CD14-positive monocyte (primary cell): Measurements from ENCODE around the gene SPTBN4. TPM values are rescaled to one million over a fixed set of nuclear protein-coding genes. Genes with fewer than 3 reads are reported as not detected.

Experiments
- DNase-seq, 3 donors: peaks; one replicate each; pipeline ENCODE4 v3.0.0-alpha.2; 2011 to 2022
- H2AFZ ChIP-seq: 2 replicates; pipeline ENCODE4 v1.6.0; 2012; ENCODE audit warnings: mild to moderate bottlenecking, low read depth, low read length, inconsistent platforms; ENCODE audit not compliant: insufficient read depth, poor library complexity, severe bottlenecking
- H3K27ac ChIP-seq, 2 donors: 1 replicate in 1 of 2; 2 replicates in 1 of 2; pipeline ENCODE4 v1.5.1; 2012 to 2013; ENCODE audit warnings: low read length in 2 of 2, control low read depth in 1 of 2, inconsistent platforms in 1 of 2, low read depth in 1 of 2, mild to moderate bottlenecking in 1 of 2
- H3K27me3 ChIP-seq, 2 donors: one replicate each; pipeline versions ENCODE4 v1.6.0 to v1.6.1; 2011 to 2013; ENCODE audit warnings: low read length in 2 of 2; ENCODE audit not compliant: control insufficient read depth in 2 of 2, insufficient read depth in 2 of 2
- H3K36me3 ChIP-seq, 2 donors: replicated peaks in 1 of 2; 1 replicate in 1 of 2; 2 replicates in 1 of 2; pipeline versions ENCODE4 v1.5.1 to v1.6.1; 2012 to 2013; ENCODE audit warnings: low read length in 2 of 2, control low read depth in 1 of 2, inconsistent platforms in 1 of 2, mild to moderate bottlenecking in 1 of 2; ENCODE audit not compliant: insufficient read depth in 2 of 2, control insufficient read depth in 1 of 2
- H3K4me1 ChIP-seq, 2 donors: 1 replicate in 1 of 2; 2 replicates in 1 of 2; pipeline versions ENCODE4 v1.5.1 to v1.6.1; 2012 to 2013; ENCODE audit warnings: low read length in 2 of 2, control low read depth in 1 of 2, inconsistent platforms in 1 of 2, mild to moderate bottlenecking in 1 of 2, moderate library complexity in 1 of 2; ENCODE audit not compliant: insufficient read depth in 2 of 2, control insufficient read depth in 1 of 2
- H3K4me2 ChIP-seq: replicated peaks from 2 replicates; pipeline ENCODE3; 2012; ENCODE audit warnings: low read length, moderate library complexity, mild to moderate bottlenecking; ENCODE audit not compliant: poor library complexity, severe bottlenecking; ENCODE audit errors: extremely low read depth
- H3K4me3 ChIP-seq, 3 experiments: fragments of 200-600 bp in 1 of 3; sonication (generic) in 1 of 3; replicated peaks in 1 of 3; 1 replicate in 2 of 3; 2 replicates in 1 of 3; pipeline ENCODE4 v1.5.1; 2011 to 2013; ENCODE audit warnings: low read length in 3 of 3, mild to moderate bottlenecking in 3 of 3, control low read depth in 2 of 3, low read depth in 2 of 3, inconsistent platforms in 1 of 3, moderate library complexity in 1 of 3
- H3K79me2 ChIP-seq: 2 replicates; pipeline ENCODE4 v1.6.0; 2012; ENCODE audit warnings: mild to moderate bottlenecking, control low read depth, inconsistent platforms, low read length, moderate library complexity; ENCODE audit not compliant: insufficient read depth
- H3K9ac ChIP-seq: 2 replicates; pipeline ENCODE4 v1.6.0; 2017; ENCODE audit warnings: low read length, mild to moderate bottlenecking; ENCODE audit not compliant: insufficient read depth, poor library complexity, severe bottlenecking
- H3K9me3 ChIP-seq, 2 donors: replicated peaks in 1 of 2; 1 replicate in 1 of 2; 2 replicates in 1 of 2; pipeline versions ENCODE4 v1.5.1 to v1.6.1; 2012 to 2013; ENCODE audit warnings: low read length in 2 of 2, control low read depth in 1 of 2; ENCODE audit not compliant: control insufficient read depth in 1 of 2, insufficient read depth in 1 of 2
- H4K20me1 ChIP-seq: 2 replicates; pipeline ENCODE4 v1.6.0; 2012; ENCODE audit warnings: mild to moderate bottlenecking, low read length, control low read depth, moderate library complexity; ENCODE audit not compliant: insufficient read depth
- H3K27ac Mint-ChIP-seq, 7 donors: one replicate each; pipeline ENCODE4 v1.8.0; 2020; ENCODE audit warnings: mild to moderate bottlenecking in 7 of 7, mixed read lengths in 7 of 7, moderate library complexity in 6 of 7, inconsistent platforms in 2 of 7
- H3K27me3 Mint-ChIP-seq, 3 donors: one replicate each; pipeline ENCODE4 v1.8.0; 2021 to 2022; ENCODE audit warnings: low read depth in 3 of 3, mild to moderate bottlenecking in 3 of 3, mixed read lengths in 3 of 3, moderate library complexity in 3 of 3, inconsistent platforms in 1 of 3
- H3K36me3 Mint-ChIP-seq, 2 donors: one replicate each; pipeline ENCODE4 v1.8.0; 2020; ENCODE audit warnings: mixed read lengths in 2 of 2, inconsistent platforms in 1 of 2, mild to moderate bottlenecking in 1 of 2
- H3K4me1 Mint-ChIP-seq: one replicate; pipeline ENCODE4 v1.8.0; 2020; ENCODE audit warnings: mild to moderate bottlenecking, mixed read lengths
- H3K4me3 Mint-ChIP-seq, 2 donors: one replicate each; pipeline ENCODE4 v1.8.0; 2020; ENCODE audit warnings: mild to moderate bottlenecking in 2 of 2, mixed read lengths in 2 of 2, moderate library complexity in 1 of 2
- H3K9me3 Mint-ChIP-seq, 7 donors: one replicate each; pipeline ENCODE4 v1.8.0; 2020 to 2022; ENCODE audit warnings: mixed read lengths in 7 of 7, mild to moderate bottlenecking in 6 of 7, moderate library complexity in 6 of 7, inconsistent platforms in 2 of 7
- WGBS: methylation state at CpG from one replicate; pipeline ENCODE4 v1.1.5; 2013; ENCODE audit warnings: missing lambda C conversion rate; ENCODE audit not compliant: insufficient coverage; 5-methylcytosine and 5-hydroxymethylcytosine counted together
- intact Hi-C, 2 donors: fragments of 100-400 bp; cut with micrococcal nuclease; formaldehyde crosslinking; loops; one replicate each; pipeline versions ENCODE4 v1.15.0 to v1.15.1; 2023
- polyA plus RNA-seq, 3 donors: library from polyadenylated mRNA; depleted of rRNA in 1 of 3; unstranded in 2 of 3; stranded (reverse) in 1 of 3; fragments of 300-500 nt in 2 of 3; fragments of >200 nt in 1 of 3; fragmentation: Illumina TruSeq in 2 of 3; gene quantifications; 1 replicate in 2 of 3; 2 replicates in 1 of 3; pipeline ENCODE4 v1.2.3, GENCODE V29; 2012 to 2021
- TF ChIP-seq, protein P1 (sequence below): fragments of 200-600 bp; IDR thresholded peaks from one replicate; pipeline ENCODE4 v1.8.0; 2022; ENCODE audit warnings: antibody characterized with exemption, mild to moderate bottlenecking

The SPTBN4 gene
- polyA plus RNA-seq, 3 donors: 0.07 TPM; not detected in 2

DNA sequence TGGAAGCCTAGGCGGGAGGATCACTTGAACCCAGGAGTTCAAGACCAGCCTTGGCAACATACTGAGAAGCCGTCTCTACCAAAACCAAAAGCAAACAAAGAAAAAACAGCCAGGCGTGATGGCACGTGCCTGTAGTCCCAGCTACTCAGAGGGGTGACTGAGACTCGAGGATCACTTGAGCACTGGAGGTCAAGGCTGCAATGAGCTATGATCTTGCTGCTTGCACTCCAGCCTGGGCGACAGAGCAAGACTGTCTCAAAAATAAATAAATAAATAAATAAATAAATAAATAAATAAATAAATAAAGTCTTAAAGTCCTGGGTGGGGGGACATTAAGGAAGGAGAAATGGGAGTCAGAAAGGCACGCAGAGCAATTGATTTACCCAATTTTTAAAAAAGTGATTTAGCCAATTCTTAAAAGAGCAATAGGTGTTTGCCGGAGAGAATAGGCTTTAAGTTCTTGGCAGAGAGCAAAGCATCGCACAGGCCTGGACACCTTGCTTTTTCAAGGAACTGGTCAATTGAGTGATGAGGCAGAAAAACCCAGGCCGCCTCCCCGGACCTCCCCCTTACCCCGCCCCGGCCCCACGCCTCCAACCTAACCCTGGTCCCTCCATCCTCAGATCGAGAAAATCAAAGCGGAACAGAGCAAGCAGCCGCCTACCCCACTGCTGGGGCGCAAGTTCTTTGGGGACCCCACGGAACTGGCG, 100.4 kb downstream of the SPTBN4 start:
- Mint-ChIP-seq H3K36me3 (peaks cover 0 to 4% of the 10 kb centered on the region in 2 donors), H3K27me3 (peaks cover 58 to 65% (median 60%) of the 10 kb centered on the region in 3 donors), H3K4me1 (peaks cover 13% of the 10 kb centered on the region), H3K4me3 (peak overlapping the region in 1 of 2 donors; percentile 76), H3K27ac (no peak overlapping the region), H3K9me3 (peaks cover 0 to 16% (median 11%) of the 10 kb centered on the region in 7 donors)
- Histone ChIP-seq H2AFZ (peak overlapping the region; percentile 73), H3K79me2 (no peaks in the 10 kb centered on the region), H3K27ac (no peak overlapping the region), H3K36me3 (no peaks in the 10 kb centered on the region), H3K27me3 (peaks cover 19 to 51% of the 10 kb centered on the region in 2 donors), H3K4me3 (peak overlapping the region in 1 of 3 experiments; percentile 48), H3K4me2 (peak overlapping the region; percentile 65), H3K9ac (no peak overlapping the region), H3K9me3 (peaks cover 0 to 12% of the 10 kb centered on the region in 2 donors), H4K20me1 (no peaks in the 10 kb centered on the region), H3K4me1 (peaks cover 17 to 21% of the 10 kb centered on the region in 2 donors)
- intact Hi-C loops: loop anchor here in 1 of 2 donors (5.0 kb wide), 1 partner anchor 35 kb away; the partner anchor contains the start of gene LTBP4
- no peak for DNase-seq
- WGBS: 23% methylated on average over 11 of the region's 20 CpGs
- TF ChIP-seq, protein P1, sequence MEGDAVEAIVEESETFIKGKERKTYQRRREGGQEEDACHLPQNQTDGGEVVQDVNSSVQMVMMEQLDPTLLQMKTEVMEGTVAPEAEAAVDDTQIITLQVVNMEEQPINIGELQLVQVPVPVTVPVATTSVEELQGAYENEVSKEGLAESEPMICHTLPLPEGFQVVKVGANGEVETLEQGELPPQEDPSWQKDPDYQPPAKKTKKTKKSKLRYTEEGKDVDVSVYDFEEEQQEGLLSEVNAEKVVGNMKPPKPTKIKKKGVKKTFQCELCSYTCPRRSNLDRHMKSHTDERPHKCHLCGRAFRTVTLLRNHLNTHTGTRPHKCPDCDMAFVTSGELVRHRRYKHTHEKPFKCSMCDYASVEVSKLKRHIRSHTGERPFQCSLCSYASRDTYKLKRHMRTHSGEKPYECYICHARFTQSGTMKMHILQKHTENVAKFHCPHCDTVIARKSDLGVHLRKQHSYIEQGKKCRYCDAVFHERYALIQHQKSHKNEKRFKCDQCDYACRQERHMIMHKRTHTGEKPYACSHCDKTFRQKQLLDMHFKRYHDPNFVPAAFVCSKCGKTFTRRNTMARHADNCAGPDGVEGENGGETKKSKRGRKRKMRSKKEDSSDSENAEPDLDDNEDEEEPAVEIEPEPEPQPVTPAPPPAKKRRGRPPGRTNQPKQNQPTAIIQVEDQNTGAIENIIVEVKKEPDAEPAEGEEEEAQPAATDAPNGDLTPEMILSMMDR: no peak

DNA sequence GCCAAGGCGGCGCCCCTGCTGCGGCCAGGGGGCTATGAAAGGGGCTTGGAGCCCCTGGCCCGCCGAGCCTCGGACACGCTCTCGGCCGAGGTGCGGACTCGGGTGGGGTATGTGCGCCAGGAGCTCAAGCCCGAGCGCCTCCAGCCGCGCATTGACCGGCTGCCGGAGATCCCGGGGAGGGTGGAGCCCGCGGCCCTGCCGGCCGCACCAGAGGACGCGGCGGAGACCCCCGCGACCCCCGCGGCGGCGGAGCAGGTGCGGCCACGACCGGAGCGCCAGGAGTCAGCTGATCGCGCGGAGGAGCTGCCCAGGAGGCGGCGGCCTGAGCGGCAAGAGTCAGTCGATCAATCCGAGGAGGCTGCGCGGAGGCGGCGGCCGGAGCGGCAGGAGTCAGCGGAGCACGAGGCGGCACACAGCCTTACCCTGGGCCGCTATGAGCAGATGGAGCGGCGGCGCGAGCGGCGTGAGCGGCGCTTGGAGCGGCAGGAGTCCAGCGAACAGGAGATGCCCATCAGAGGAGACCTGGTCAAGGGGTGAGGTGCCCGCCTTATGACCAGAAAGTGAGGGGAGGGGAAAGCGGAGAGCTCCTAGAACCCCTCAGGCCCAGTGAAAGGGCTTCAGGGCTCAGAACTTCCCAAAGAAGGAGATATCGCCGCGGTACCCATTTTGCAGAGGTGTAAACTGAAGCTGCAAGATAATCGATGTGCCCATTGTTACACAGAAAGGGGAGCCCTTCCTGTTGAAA, 101.1 kb downstream of the SPTBN4 start:
- Histone ChIP-seq H3K9me3 (peaks cover 0 to 12% of the 10 kb centered on the region in 2 donors), H2AFZ (peak overlapping the region; percentile 73), H3K4me3 (peak overlapping the region in 1 of 3 experiments; percentile 48), H3K4me2 (peak overlapping the region; percentile 65), H3K27ac (no peak overlapping the region), H3K4me1 (peaks cover 17 to 21% of the 10 kb centered on the region in 2 donors), H3K9ac (peak overlapping the region; percentile 21), H3K36me3 (no peaks in the 10 kb centered on the region), H4K20me1 (no peaks in the 10 kb centered on the region), H3K27me3 (peaks cover 19 to 51% of the 10 kb centered on the region in 2 donors), H3K79me2 (no peaks in the 10 kb centered on the region)
- Mint-ChIP-seq H3K36me3 (peaks cover 0 to 4% of the 10 kb centered on the region in 2 donors), H3K27ac (no peak overlapping the region), H3K9me3 (peaks cover 0 to 17% (median 11%) of the 10 kb centered on the region in 7 donors), H3K27me3 (peaks cover 60 to 61% (median 60%) of the 10 kb centered on the region in 3 donors), H3K4me1 (peaks cover 13% of the 10 kb centered on the region), H3K4me3 (peak overlapping the region in 1 of 2 donors; percentile 73)
- WGBS: 10% methylated on average over 70 of the region's 70 CpGs
- TF ChIP-seq, protein P1: no peak
- no peak for DNase-seq
- intact Hi-C loops: loop anchor here in 1 of 2 donors (5.0 kb wide), 1 partner anchor 34 kb away; the partner anchor contains the start of gene LTBP4
